ENCODE data around the gene MAP1LC3B.

DNA sequence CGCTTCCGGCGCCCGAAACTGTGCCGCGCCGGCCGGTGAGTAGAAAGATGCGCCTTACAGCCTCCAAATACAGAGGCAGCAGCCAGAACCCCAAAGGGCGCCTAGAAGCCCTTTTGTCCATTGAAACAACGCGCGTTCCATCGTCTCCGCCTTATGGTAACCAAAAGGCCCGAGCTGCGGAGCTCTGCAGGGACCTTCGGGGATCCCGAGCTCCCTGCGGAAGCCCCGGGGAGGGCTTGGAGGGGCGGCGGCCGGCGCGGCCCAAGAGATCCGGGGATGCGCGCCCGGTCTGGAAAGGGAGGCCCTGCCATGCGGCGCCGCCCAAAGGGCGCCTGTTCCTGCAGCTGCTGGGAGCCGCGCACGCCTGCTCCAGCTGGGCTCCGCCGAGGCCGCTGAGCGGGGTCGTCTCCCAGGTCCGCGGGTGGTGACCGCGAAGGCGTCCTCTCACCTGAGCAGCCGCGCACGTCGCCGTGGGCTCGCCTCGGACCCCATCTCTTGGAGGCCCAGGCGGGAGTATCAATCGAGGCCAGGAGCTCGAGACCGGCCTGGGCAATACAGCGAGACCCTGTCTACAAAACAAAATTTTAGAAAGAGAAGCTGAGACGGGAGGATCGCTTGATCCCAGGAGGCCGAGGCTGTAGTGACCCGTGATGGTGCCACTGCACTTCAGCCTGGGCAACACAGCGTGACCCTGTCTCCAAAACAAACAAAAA is 7.8 kb upstream of the MAP1LC3B start:
- no peak for TF ChIP-seq EZH2 (IDR thresholded peaks at IDR 0.05; ENCODE audit: insufficient read depth, poor library complexity, severe bottlenecking)
- TF ChIP-seq EZH2phosphoT487 (IDR thresholded peaks at IDR 0.05; ENCODE audit: insufficient read depth, low read depth) = no peak

All from GM23248 (cell line).